Right hindlimb (tissue), 1 donor: ENCODE results near the gene GNPNAT1.
A peak's percentile ranks its signal among the peaks of the same experiment; 100 is the strongest.

Experiments used
- DNase-seq: peaks from one replicate; pipeline ENCODE4 v3.0.0-alpha.2; 2018

GNPNAT1 gene

GRCh38 chr14:52791223-52792096 is at the start of gene GNPNAT1:
Gene GNPNAT1, minus strand, starts transcription at chr14:52791607. Its CDS starts 6,957 bp downstream, at chr14:52784650.
- DNase-seq: peak; percentile 89

- DNase-seq: no peak
Observed at GRCh38 chr14:52840877-52841276, 49.5 kb upstream of the GNPNAT1 start.

- DNase-seq: no peak
Observed at GRCh38 chr14:52837451-52837850, 46.0 kb upstream of the GNPNAT1 start.

GRCh38 chr14:52836063-52836462 is 44.7 kb upstream of the GNPNAT1 start:
- DNase-seq: no peak

GRCh38 chr14:52835122-52835903 is 43.9 kb upstream of the GNPNAT1 start:
- DNase-seq: peak; percentile 63

GRCh38 chr14:52834440-52834842 is 43.0 kb upstream of the GNPNAT1 start:
- no peak for DNase-seq

- no peak for DNase-seq
Observed at GRCh38 chr14:52833891-52834290, 42.5 kb upstream of the GNPNAT1 start.

GRCh38 chr14:52829527-52830185 is 38.2 kb upstream of the GNPNAT1 start:
- DNase-seq: no peak

GRCh38 chr14:52827426-52827825 is 36.0 kb upstream of the GNPNAT1 start:
- DNase-seq: no peak

GRCh38 chr14:52825085-52825484 is 33.7 kb upstream of the GNPNAT1 start:
- no peak for DNase-seq

- DNase-seq: no peak
Observed at GRCh38 chr14:52824462-52824861, 33.1 kb upstream of the GNPNAT1 start.

- DNase-seq: no peak
Observed at GRCh38 chr14:52821805-52822250, 30.4 kb upstream of the GNPNAT1 start.

- DNase-seq: no peak
Observed at GRCh38 chr14:52808101-52808500, 16.7 kb upstream of the GNPNAT1 start.

- no peak for DNase-seq
Observed at GRCh38 chr14:52806115-52806514, 14.7 kb upstream of the GNPNAT1 start.

- DNase-seq: no peak
Observed at GRCh38 chr14:52802597-52802996, 11.2 kb upstream of the GNPNAT1 start.

GRCh38 chr14:52801014-52801712 is 9.8 kb upstream of the GNPNAT1 start:
- DNase-seq: peak; percentile 24

GRCh38 chr14:52798826-52799225 is 7.4 kb upstream of the GNPNAT1 start:
- DNase-seq: no peak

- no peak for DNase-seq
Observed at GRCh38 chr14:52797653-52798052, 6.2 kb upstream of the GNPNAT1 start.

GRCh38 chr14:52793061-52793460 is 1.7 kb upstream of the GNPNAT1 start:
- no peak for DNase-seq

GRCh38 chr14:52792097-52792415 is 649 bp upstream of the GNPNAT1 start:
- no peak for DNase-seq

GRCh38 chr14:52790756-52791222 is 618 bp downstream of the GNPNAT1 start:
- no peak for DNase-seq

- DNase-seq: no peak
Observed at GRCh38 chr14:52790011-52790755, 1.2 kb downstream of the GNPNAT1 start.
